Heart left ventricle (tissue), 16 donors: ENCODE measurements around the gene PMM2. TPM values are rescaled to one million over a fixed set of nuclear protein-coding genes. Genes with fewer than 3 reads are reported as not detected.
"Not testable (repeated sequence)": the region's sequence is repeated elsewhere in the genome, so short reads cannot be mapped to it uniquely, and the experiment has no call there.

Experiments used
- ATAC-seq, 4 donors: fragments of 200-7000 bp; cut with Tn5 transposase; one replicate each; pipeline ENCODE4 v1.9.1; 2020 to 2022; ENCODE audit warnings: moderate library complexity in 4 of 4, mild to moderate bottlenecking in 3 of 4, moderate number of reproducible peaks in 1 of 4
- DNase-seq, 5 donors: peaks; one replicate each; pipeline ENCODE4 v3.0.0-alpha.2; 2020
- H3K27ac ChIP-seq, 12 donors: fragments of 200-600 bp; sonication (generic) in 4 of 12; one replicate each; pipeline versions ENCODE4 v1.5.0 to v1.8.0; 2016 to 2022; ENCODE audit warnings: mild to moderate bottlenecking in 2 of 12
- H3K27me3 ChIP-seq, 9 donors: fragments of 200-600 bp; sonication (generic) in 2 of 9; one replicate each; pipeline versions ENCODE4 v1.5.1 to v1.8.0; 2016 to 2022; ENCODE audit warnings: mild to moderate bottlenecking in 3 of 9
- H3K36me3 ChIP-seq, 9 donors: fragments of 200-600 bp; sonication (generic) in 2 of 9; one replicate each; pipeline versions ENCODE4 v1.5.0 to v1.8.0; 2018 to 2022; ENCODE audit warnings: mild to moderate bottlenecking in 2 of 9
- H3K4me1 ChIP-seq, 12 donors: fragments of 200-600 bp; sonication (generic) in 4 of 12; one replicate each; pipeline versions ENCODE4 v1.5.0 to v1.8.0; 2016 to 2022; ENCODE audit warnings: mild to moderate bottlenecking in 3 of 12
- H3K4me3 ChIP-seq, 12 donors: fragments of 200-600 bp; sonication (generic) in 4 of 12; one replicate each; pipeline versions ENCODE4 v1.5.0 to v1.8.0; 2017 to 2022; ENCODE audit warnings: mild to moderate bottlenecking in 9 of 12, moderate library complexity in 4 of 12
- H3K9me3 ChIP-seq, 12 donors: fragments of 200-600 bp; sonication (generic) in 4 of 12; one replicate each; pipeline versions ENCODE4 v1.5.0 to v1.8.0; 2016 to 2022; ENCODE audit warnings: mild to moderate bottlenecking in 1 of 12
- CTCF ChIP-seq, 12 donors: fragments of 200-600 bp; sonication (generic) in 4 of 12; IDR thresholded peaks; one replicate each; pipeline versions ENCODE4 v1.5.0 to v1.8.0; 2018 to 2022; ENCODE audit warnings: antibody characterized with exemption in 12 of 12, mild to moderate bottlenecking in 5 of 12
- POLR2A ChIP-seq, 2 donors: fragments of 450-650 bp; IDR thresholded peaks; one replicate each; pipeline ENCODE4 v1.6.1; 2017; ENCODE audit warnings: antibody characterized with exemption in 2 of 2, mild to moderate bottlenecking in 2 of 2, moderate library complexity in 2 of 2
- WGBS, 4 donors: extraction: QIAGEN DNeasy Blood & Tissue Kit in 2 of 4; methylation state at CpG; one replicate each; pipeline versions ENCODE4 v1.1.5 to v1.1.7; 2013 to 2018; 5-methylcytosine and 5-hydroxymethylcytosine counted together
- intact Hi-C, 10 donors: fragments of 100-400 bp; cut with DNase I; formaldehyde crosslinking; loops; one replicate each; pipeline versions ENCODE4 v1.11.1 to v1.14.2; 2022
- polyA plus RNA-seq, 2 donors: library from polyadenylated mRNA; stranded (reverse); fragments of 200-250 nt; gene quantifications; one replicate each; pipeline ENCODE4 v1.2.3, GENCODE V29; 2013
- total RNA-seq, 9 donors: library from RNA; depleted of rRNA in 2 of 9; stranded (reverse); fragments of >200 nt in 2 of 9; fragmentation: NEBNext Ultra II Directional in 3 of 9; extraction: Animal tissue kit (Norgen Biotek cat#: 25700) in 3 of 9; gene quantifications; one replicate each; pipeline versions ENCODE4 v1.1.0 to v1.2.4, GENCODE V29; 2016 to 2023
- donor health status: ischemic (EF 13 %, LVEDD 7.1; RV severe dilation, severe dysfunction).
- donor health status: healthy with polysubstance abuse.
- donor health status: DM: no; HTN: yes; CAD: no.
- donor health status: DM: no; HTN: no; CAD: no.
- donor health status: ischemic (EF 25% LVEDD 6.9; RV normal size, moderate dysfunction).
- donor health status: ischemic (EF 25% LVEDD 5.7; RV mildly dilated, moderate dysfunction).
- donor health status: healthy.
- donor health status: DM: yes; HTN: yes; CAD: no.
- donor health status: ischemic (EF 35%, LVEDD 5.7; RV mildly dilated, moderate dysfunction).
- donor health status: nonischemic (EF 11% LVEDD 7.7; RV severe dilation, severe dysfunction).
- donor health status: DM: yes; HTN: yes; CAD: no.
- donor health status: PGD.
- donor health status: ischemic (EF 29% LVEDD 5.4; RV normal size, mild dysfunction).
- donor health status: nonischemic (EF 23%, LVEDD 6.1; RV moderate dilation, normal function).

Gene PMM2
- total and polyA plus RNA-seq, 11 donors, result 9.8 to 29.4 (median 13.4) TPM

DNA sequence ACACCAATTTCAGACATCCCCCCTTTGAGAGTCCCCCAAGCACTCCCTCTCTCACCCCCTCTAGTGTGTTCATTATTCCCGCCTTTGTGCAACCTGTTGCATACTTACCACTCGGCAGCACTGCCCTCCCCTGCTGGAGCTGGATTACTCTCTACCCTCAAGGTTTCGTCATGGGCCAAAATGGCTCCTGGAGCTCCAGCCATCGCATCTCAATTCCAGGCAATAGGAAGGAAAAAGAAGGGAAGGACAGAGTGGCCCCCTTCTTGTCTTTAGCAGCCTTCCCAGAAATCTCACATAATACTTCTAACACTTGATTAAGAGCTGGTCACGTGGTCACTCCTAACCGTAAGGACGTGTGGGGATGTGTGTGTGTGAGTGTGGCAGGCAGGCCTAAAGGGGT lies 20.4 kb upstream of the PMM2 start:
- WGBS, 4 donors, result 89 to 93% (median 91%) methylated on average over 7 of the region's 7 CpGs
- H3K4me1 ChIP-seq, result no peaks in the 10 kb centered on the region
- DNase-seq (no peak), ATAC-seq (no peak)
- no peak overlapping the region for H3K4me3 ChIP-seq
- no peaks in the 10 kb centered on the region for H3K27me3 ChIP-seq
- no peaks in the 10 kb centered on the region for H3K9me3 ChIP-seq
- intact Hi-C loops, result no loop called here
- TF ChIP-seq POLR2A (IDR thresholded peaks at IDR 0.05) (no peak), CTCF (IDR thresholded peaks at IDR 0.05) (no peak)
- no peak overlapping the region for H3K27ac ChIP-seq
- H3K36me3 ChIP-seq, result peaks cover 0 to 52% (median 14%) of the 10 kb centered on the region in 9 donors

DNA sequence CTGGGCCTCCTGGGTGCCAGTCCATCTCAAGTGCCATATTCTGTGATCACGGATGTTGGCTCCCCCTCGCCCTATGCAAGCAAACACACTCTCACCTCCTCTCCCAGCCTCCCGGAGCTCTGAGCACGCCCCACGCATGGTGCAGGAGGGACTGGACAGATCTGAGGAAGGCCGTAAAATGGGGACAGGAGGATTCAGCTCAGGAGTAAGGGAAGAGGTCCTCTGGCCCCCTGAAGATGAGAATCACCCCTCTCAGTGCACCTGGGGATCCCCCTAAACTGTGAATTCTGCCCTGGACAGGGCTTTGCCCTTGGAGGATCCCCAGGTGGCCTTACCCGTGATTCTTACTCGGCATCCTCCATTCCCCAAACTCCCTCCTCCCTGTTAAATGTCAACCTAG lies 15.8 kb upstream of the PMM2 start:
- ATAC-seq (peak in 1 of 4 donors; percentile 14), DNase-seq (no peak)
- no peak overlapping the region for H3K27ac ChIP-seq
- peaks cover 0 to 17% (median 4%) of the 10 kb centered on the region in 9 donors for H3K36me3 ChIP-seq
- no peaks in the 10 kb centered on the region for H3K4me1 ChIP-seq
- no peak for TF ChIP-seq POLR2A (IDR thresholded peaks at IDR 0.05)
- TF ChIP-seq CTCF (IDR thresholded peaks at IDR 0.05), result no peak
- intact Hi-C loops, result no loop called here
- no peaks in the 10 kb centered on the region for H3K9me3 ChIP-seq
- H3K27me3 ChIP-seq, result no peaks in the 10 kb centered on the region
- no peak overlapping the region for H3K4me3 ChIP-seq
- WGBS, 4 donors, result 87 to 96% (median 95%) methylated on average over 8 of the region's 8 CpGs

DNA sequence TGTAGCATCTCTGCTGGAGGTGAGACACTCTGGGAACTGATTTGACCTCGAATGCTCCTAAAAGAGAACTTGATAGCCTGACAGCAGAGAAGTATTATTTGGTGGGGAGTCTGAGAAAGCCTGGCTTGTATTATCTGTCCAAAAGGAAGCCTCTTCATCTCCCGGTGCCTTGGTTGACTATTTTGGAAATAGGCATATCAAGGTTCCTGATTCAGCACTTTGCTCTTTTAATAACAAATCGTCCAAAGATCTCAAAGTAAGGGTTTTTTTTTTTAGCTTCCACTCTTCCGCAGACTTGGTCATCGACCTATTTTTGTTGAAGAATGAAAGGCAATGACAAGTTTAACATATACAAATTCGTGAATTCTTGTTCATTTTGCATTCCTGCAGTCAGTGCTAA lies 15.0 kb upstream of the PMM2 start:
- no peak for DNase-seq
- TF ChIP-seq POLR2A (IDR thresholded peaks at IDR 0.05), result no peak
- no peak for TF ChIP-seq CTCF (IDR thresholded peaks at IDR 0.05)
- Histone ChIP-seq H3K4me1 (no peaks in the 10 kb centered on the region), H3K36me3 (peaks cover 0 to 10% (median under 1%) of the 10 kb centered on the region in 9 donors), H3K9me3 (no peaks in the 10 kb centered on the region), H3K27ac (no peak overlapping the region), H3K27me3 (no peaks in the 10 kb centered on the region), H3K4me3 (no peak overlapping the region)
- no peak for ATAC-seq
- 63 to 77% (median 67%) methylated on average over 6 of the region's 6 CpGs for WGBS, 4 donors
- intact Hi-C loops, result no loop called here

DNA sequence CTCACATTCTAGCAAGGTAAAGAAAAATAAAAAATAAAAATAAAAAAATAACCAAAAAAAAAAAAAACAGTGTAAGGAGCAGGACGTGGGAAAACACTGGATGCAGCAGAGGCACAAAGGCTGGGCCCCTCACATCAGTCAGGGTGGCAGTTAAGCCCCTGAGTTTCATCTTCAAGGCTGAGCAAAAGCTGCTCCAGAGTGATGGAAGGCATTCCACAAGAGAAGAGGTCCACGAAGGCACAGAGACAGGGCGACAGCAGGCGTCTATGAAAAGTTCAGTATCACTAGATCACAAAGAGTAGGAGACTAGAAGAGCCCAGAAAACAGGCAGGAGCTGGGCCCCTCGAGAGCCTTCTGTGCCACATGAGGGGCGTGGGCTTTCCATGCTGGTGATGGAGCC lies 12.2 kb upstream of the PMM2 start:
- H3K9me3 ChIP-seq, result no peaks in the 10 kb centered on the region
- H3K4me1 ChIP-seq, result no peaks in the 10 kb centered on the region
- no peaks in the 10 kb centered on the region for H3K36me3 ChIP-seq
- no peak for ATAC-seq
- intact Hi-C loops, result no loop called here
- WGBS, 4 donors, result 80 to 85% (median 81%) methylated on average over 6 of the region's 6 CpGs
- no peaks in the 10 kb centered on the region for H3K27me3 ChIP-seq
- no peak overlapping the region for H3K27ac ChIP-seq
- no peak for DNase-seq
- no peak overlapping the region for H3K4me3 ChIP-seq
- TF ChIP-seq CTCF (IDR thresholded peaks at IDR 0.05) (no peak), POLR2A (IDR thresholded peaks at IDR 0.05) (no peak)

- intact Hi-C loops, H3K4me3 ChIP-seq, H3K27ac ChIP-seq, H3K36me3 ChIP-seq, H3K9me3 ChIP-seq, H3K27me3 ChIP-seq, H3K4me1 ChIP-seq, DNase-seq, ATAC-seq: not testable (repeated sequence)
- WGBS, 4 donors, result 76 to 91% (median 79%) methylated on average over 11 of the region's 11 CpGs
Measured at GRCh38 chr16:8786316-8786715, 11.3 kb upstream of the PMM2 start.
